SK-N-SH treated with all-trans-retinoic acid at 6 μM for 48 hours (cell line): ENCODE measurements around the gene SLC25A30.
"Not testable (repeated sequence)": the region's sequence is repeated elsewhere in the genome, so short reads cannot be mapped to it uniquely, and the experiment has no call there.

Source experiments
- ESRRG ChIP-seq: fragments of 250-450 bp; sonication (Bioruptor Pico); IDR thresholded peaks from 2 replicates; pipeline ENCODE4 v1.6.1; 2021; ENCODE audit warnings: mild to moderate bottlenecking
- GLIS3 ChIP-seq: fragments of 250-450 bp; sonication (Bioruptor Pico); IDR thresholded peaks from 2 replicates; pipeline ENCODE4 v1.5.0; 2020; ENCODE audit warnings: mild to moderate bottlenecking, moderate library complexity
- ISL1 ChIP-seq: fragments of 250-450 bp; sonication (Bioruptor Pico); IDR thresholded peaks from 2 replicates; pipeline ENCODE4 v2.1.2; 2022; ENCODE audit warnings: mild to moderate bottlenecking, moderate library complexity
- PPARA ChIP-seq: fragments of 250-450 bp; sonication (Bioruptor Pico); IDR thresholded peaks from 2 replicates; pipeline ENCODE4 v1.5.0; 2020; ENCODE audit warnings: mild to moderate bottlenecking, borderline replicate concordance
- TCF4 ChIP-seq: fragments of 250-450 bp; sonication (Bioruptor Pico); IDR thresholded peaks from 2 replicates; pipeline ENCODE4 v1.8.0; 2021; ENCODE audit warnings: mild to moderate bottlenecking, moderate library complexity, borderline replicate concordance
- TOX ChIP-seq: fragments of 250-450 bp; sonication (Bioruptor Pico); IDR thresholded peaks from 2 replicates; pipeline ENCODE4 v1.8.0; 2021; ENCODE audit warnings: mild to moderate bottlenecking, moderate library complexity, borderline replicate concordance
- ZC3H10 ChIP-seq: fragments of 250-450 bp; sonication (Bioruptor Pico); IDR thresholded peaks from 2 replicates; pipeline ENCODE4 v1.5.1; 2021; ENCODE audit warnings: mild to moderate bottlenecking, moderate library complexity
- ZFP3 ChIP-seq: fragments of 250-450 bp; sonication (Bioruptor Pico); IDR thresholded peaks from 2 replicates; pipeline ENCODE4 v1.5.0; 2020; ENCODE audit warnings: mild to moderate bottlenecking, moderate library complexity
- ZNF8 ChIP-seq: fragments of 450-650 bp; formaldehyde crosslinking; IDR thresholded peaks from 2 replicates; pipeline ENCODE4 v1.5.0; 2020; ENCODE audit warnings: mild to moderate bottlenecking, moderate library complexity
- TF ChIP-seq, protein P1 (sequence below): fragments of 250-450 bp; sonication (Bioruptor Pico); IDR thresholded peaks from 2 replicates; pipeline ENCODE4 v1.5.1; 2020; ENCODE audit warnings: low read depth, mild to moderate bottlenecking, moderate library complexity
- TF ChIP-seq, protein P2 (sequence below): fragments of 250-450 bp; sonication (Bioruptor Pico); IDR thresholded peaks from 2 replicates; pipeline ENCODE4 v1.5.0; 2020; ENCODE audit warnings: mild to moderate bottlenecking, moderate library complexity
- TF ChIP-seq, protein P3 (sequence below): fragments of 250-450 bp; sonication (Bioruptor Pico); IDR thresholded peaks from 2 replicates; pipeline ENCODE4 v1.8.0; 2020; ENCODE audit warnings: mild to moderate bottlenecking, moderate library complexity, borderline replicate concordance
- TF ChIP-seq, protein P4 (sequence below): fragments of 250-450 bp; sonication (Bioruptor Pico); IDR thresholded peaks from 2 replicates; pipeline ENCODE4 v1.5.1; 2021; ENCODE audit warnings: mild to moderate bottlenecking, moderate library complexity

DNA sequence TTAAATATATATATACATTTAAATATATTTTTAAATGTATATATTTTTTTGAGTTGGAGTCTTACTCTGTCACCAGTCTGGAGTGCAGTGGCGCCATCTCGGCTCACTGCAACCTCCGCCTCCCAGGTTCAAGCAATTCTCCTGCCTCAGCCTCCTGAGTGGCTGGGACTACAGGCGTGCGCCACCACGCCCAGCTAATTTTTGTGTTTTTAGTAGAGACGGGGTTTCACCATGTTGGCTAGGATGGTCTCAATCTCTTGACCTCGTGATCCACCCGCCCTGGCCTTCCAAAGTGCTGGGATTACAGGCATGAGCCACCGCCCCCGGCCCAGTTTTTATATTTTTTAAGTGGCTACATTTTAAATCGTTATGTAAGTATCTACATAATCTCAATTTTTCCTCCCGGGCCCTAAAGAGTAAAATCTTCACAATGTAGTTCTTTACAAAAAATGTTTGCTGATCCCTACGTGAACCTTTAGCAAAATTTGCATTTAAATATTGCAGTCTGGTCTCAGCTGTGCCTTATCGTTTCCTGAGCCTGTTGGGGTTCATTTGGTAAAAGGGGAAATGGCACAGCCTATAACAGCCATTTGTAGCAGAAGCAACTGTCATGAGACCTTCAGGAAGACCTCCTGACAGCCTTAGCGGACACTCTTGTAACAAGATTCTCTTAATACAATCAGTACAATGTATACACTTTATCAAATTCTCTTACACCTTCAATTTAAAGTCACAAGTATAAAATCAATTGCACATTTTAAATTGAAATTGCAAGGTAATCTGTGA lies 8.1 kb upstream of the SLC25A30 start:
- TF ChIP-seq, protein P1, sequence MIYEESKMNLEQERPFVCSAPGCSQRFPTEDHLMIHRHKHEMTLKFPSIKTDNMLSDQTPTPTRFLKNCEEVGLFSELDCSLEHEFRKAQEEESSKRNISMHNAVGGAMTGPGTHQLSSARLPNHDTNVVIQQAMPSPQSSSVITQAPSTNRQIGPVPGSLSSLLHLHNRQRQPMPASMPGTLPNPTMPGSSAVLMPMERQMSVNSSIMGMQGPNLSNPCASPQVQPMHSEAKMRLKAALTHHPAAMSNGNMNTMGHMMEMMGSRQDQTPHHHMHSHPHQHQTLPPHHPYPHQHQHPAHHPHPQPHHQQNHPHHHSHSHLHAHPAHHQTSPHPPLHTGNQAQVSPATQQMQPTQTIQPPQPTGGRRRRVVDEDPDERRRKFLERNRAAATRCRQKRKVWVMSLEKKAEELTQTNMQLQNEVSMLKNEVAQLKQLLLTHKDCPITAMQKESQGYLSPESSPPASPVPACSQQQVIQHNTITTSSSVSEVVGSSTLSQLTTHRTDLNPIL, result not testable (repeated sequence)
- not testable (repeated sequence) for TF ChIP-seq ZNF8; PPARA (CRISPR knock-in tag); ISL1 (CRISPR knock-in tag); ESRRG (CRISPR knock-in tag); ZC3H10 (CRISPR knock-in tag); ZFP3 (CRISPR knock-in tag); TOX (CRISPR knock-in tag); TCF4 (CRISPR knock-in tag); GLIS3 (CRISPR knock-in tag)
- TF ChIP-seq, protein P2, sequence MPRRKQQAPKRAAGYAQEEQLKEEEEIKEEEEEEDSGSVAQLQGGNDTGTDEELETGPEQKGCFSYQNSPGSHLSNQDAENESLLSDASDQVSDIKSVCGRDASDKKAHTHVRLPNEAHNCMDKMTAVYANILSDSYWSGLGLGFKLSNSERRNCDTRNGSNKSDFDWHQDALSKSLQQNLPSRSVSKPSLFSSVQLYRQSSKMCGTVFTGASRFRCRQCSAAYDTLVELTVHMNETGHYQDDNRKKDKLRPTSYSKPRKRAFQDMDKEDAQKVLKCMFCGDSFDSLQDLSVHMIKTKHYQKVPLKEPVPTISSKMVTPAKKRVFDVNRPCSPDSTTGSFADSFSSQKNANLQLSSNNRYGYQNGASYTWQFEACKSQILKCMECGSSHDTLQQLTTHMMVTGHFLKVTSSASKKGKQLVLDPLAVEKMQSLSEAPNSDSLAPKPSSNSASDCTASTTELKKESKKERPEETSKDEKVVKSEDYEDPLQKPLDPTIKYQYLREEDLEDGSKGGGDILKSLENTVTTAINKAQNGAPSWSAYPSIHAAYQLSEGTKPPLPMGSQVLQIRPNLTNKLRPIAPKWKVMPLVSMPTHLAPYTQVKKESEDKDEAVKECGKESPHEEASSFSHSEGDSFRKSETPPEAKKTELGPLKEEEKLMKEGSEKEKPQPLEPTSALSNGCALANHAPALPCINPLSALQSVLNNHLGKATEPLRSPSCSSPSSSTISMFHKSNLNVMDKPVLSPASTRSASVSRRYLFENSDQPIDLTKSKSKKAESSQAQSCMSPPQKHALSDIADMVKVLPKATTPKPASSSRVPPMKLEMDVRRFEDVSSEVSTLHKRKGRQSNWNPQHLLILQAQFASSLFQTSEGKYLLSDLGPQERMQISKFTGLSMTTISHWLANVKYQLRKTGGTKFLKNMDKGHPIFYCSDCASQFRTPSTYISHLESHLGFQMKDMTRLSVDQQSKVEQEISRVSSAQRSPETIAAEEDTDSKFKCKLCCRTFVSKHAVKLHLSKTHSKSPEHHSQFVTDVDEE (CRISPR knock-in tag), result not testable (repeated sequence)
- TF ChIP-seq, protein P3, sequence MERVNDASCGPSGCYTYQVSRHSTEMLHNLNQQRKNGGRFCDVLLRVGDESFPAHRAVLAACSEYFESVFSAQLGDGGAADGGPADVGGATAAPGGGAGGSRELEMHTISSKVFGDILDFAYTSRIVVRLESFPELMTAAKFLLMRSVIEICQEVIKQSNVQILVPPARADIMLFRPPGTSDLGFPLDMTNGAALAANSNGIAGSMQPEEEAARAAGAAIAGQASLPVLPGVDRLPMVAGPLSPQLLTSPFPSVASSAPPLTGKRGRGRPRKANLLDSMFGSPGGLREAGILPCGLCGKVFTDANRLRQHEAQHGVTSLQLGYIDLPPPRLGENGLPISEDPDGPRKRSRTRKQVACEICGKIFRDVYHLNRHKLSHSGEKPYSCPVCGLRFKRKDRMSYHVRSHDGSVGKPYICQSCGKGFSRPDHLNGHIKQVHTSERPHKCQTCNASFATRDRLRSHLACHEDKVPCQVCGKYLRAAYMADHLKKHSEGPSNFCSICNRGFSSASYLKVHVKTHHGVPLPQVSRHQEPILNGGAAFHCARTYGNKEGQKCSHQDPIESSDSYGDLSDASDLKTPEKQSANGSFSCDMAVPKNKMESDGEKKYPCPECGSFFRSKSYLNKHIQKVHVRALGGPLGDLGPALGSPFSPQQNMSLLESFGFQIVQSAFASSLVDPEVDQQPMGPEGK (CRISPR knock-in tag), result not testable (repeated sequence)
- TF ChIP-seq, protein P4, sequence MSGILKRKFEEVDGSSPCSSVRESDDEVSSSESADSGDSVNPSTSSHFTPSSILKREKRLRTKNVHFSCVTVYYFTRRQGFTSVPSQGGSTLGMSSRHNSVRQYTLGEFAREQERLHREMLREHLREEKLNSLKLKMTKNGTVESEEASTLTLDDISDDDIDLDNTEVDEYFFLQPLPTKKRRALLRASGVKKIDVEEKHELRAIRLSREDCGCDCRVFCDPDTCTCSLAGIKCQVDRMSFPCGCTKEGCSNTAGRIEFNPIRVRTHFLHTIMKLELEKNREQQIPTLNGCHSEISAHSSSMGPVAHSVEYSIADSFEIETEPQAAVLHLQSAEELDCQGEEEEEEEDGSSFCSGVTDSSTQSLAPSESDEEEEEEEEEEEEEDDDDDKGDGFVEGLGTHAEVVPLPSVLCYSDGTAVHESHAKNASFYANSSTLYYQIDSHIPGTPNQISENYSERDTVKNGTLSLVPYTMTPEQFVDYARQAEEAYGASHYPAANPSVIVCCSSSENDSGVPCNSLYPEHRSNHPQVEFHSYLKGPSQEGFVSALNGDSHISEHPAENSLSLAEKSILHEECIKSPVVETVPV (CRISPR knock-in tag), result not testable (repeated sequence)
